Activated naive CD8-positive, alpha-beta T cell treated with anti-CD3 and anti-CD28 coated beads, Interleukin-2, amount 50 U/mL, for 16 hours (primary cell): Measurements from ENCODE around the gene SUPT6H.

ENCODE experiments used
- DNase-seq: peaks from one replicate; pipeline ENCODE4 v3.0.0-alpha.2; 2020; ENCODE audit warnings: low read depth, low spot score

Gene SUPT6H

DNA sequence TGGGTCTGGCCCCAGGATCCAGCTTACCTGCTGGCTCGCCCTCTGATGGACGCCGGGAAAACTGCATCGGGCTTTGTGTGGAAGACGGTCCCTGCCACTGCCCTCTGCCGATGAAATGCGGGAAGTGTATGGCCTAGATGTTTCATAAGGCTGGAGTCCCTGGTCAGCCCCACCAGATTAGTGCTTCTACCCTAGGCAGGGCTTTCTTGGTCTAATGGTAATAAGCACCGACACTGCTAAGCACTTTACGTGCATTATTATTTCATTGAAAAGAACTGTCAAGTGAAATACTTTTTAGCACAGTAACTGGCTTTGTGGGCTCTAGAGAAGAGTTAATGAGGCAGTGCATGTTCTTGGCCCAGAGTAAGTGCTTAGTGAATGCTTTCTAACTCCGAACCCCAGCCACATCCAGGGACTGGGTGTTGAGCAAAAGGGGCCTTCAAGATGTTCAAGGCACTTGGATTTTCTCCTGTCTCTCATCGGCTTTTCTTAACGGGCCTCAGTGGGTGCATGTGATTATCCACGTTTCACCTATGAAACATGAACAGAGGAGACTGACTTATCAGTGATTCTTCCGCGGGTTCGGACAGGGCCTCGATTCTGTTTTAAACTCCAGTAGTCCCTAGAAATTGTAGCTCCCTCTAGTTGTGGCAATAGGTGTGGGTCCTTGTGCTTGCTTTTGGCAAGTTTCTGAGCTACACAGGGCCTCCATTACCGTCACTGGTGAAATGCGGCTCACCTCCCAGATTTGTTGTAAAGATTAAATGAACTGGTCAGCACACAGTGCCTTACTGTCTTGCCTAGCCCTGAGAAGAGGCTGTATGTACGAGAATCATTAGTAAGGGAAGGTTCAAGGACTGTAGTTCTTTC is 88.4 kb downstream of the SUPT6H start:
- peak; percentile 77 for DNase-seq

DNA sequence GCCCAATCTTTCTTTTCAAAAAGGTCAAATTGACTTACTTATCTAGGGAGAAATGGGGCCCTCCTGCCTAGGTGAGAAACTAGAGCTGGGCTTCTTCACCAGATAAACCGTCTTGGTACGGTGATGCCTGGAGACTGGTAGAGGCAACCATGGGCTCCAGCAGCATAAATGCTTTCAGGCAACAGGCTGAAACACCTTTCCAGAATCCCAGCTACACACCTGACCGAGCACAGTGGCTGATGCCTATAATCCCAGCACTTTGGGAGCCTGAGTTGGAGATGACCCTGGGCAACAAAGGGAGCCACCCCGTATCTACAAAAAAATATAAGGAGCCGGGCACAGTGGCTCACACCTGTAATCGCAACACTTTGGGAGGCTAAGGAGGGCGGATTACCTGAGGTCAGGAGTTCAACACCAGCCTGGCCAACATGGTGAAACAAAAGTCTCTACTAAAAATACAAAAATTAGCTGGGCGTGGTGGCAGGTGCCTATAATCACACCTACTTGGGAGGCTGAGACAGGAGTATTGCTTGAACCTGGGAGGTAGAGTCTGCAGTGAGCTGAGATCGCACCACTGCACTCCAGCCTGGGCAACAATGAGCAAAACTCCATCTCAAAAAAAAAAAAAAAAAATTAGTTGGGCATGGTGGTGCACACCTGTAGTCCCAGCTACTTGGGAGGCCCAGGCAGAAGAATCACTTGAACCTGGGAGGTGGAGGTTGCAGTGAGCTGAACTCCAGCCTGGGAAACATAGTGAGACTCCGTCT is 89.8 kb downstream of the SUPT6H start:
- no peak for DNase-seq
